Trophoblast cell (in vitro differentiated cells and primary cell): ENCODE measurements around the gene UFD1.

ENCODE experiments used
- DNase-seq, 2 donors: peaks; one replicate each; pipeline ENCODE4 v3.0.0-alpha.2; 2016
- H2AFZ ChIP-seq: 2 replicates; pipeline ENCODE4 v1.6.1; 2013; ENCODE audit warnings: low read length, moderate library complexity, mild to moderate bottlenecking; ENCODE audit not compliant: insufficient read depth, poor library complexity
- H2AK5ac ChIP-seq: 2 replicates; pipeline ENCODE4 v1.6.1; 2013; ENCODE audit warnings: mild to moderate bottlenecking, low read length
- H2BK120ac ChIP-seq: 2 replicates; pipeline ENCODE4 v1.6.1; 2013; ENCODE audit warnings: low read length, mild to moderate bottlenecking, moderate library complexity; ENCODE audit not compliant: insufficient read depth, poor library complexity
- H2BK12ac ChIP-seq: 2 replicates; pipeline ENCODE4 v1.6.1; 2013; ENCODE audit warnings: mild to moderate bottlenecking, low read length, moderate library complexity
- H2BK5ac ChIP-seq: 2 replicates; pipeline ENCODE4 v1.6.1; 2013; ENCODE audit warnings: low read length, low read depth, moderate library complexity, mild to moderate bottlenecking; ENCODE audit not compliant: poor library complexity
- H3K14ac ChIP-seq: 2 replicates; pipeline ENCODE4 v1.6.1; 2013; ENCODE audit warnings: mild to moderate bottlenecking, low read length
- H3K18ac ChIP-seq: 2 replicates; pipeline ENCODE4 v1.6.1; 2013; ENCODE audit warnings: mild to moderate bottlenecking, low read length
- H3K23ac ChIP-seq: 2 replicates; pipeline ENCODE4 v1.6.1; 2013; ENCODE audit warnings: low read length
- H3K27ac ChIP-seq: 2 replicates; pipeline ENCODE4 v1.5.1; 2013; ENCODE audit warnings: low read depth, mild to moderate bottlenecking, inconsistent platforms, low read length, moderate library complexity
- H3K27me3 ChIP-seq: 2 replicates; pipeline ENCODE4 v1.6.1; 2013; ENCODE audit warnings: inconsistent platforms, mild to moderate bottlenecking, low read length, moderate library complexity; ENCODE audit not compliant: insufficient read depth
- H3K36me3 ChIP-seq, 2 experiments: 1 replicate in 1 of 2; 2 replicates in 1 of 2; pipeline ENCODE4 v1.6.1; 2013; ENCODE audit warnings: low read length in 2 of 2, mild to moderate bottlenecking in 2 of 2, moderate library complexity in 1 of 2; ENCODE audit not compliant: insufficient read depth in 2 of 2, control insufficient read depth in 1 of 2
- H3K4ac ChIP-seq: 2 replicates; pipeline ENCODE4 v1.6.1; 2013; ENCODE audit warnings: low read depth, mild to moderate bottlenecking, low read length, moderate library complexity
- H3K4me1 ChIP-seq, 2 experiments: 1 replicate in 1 of 2; 2 replicates in 1 of 2; pipeline ENCODE4 v1.6.1; 2013; ENCODE audit warnings: low read length in 2 of 2, mild to moderate bottlenecking in 2 of 2, moderate library complexity in 1 of 2; ENCODE audit not compliant: insufficient read depth in 2 of 2, control insufficient read depth in 1 of 2
- H3K4me2 ChIP-seq: 2 replicates; pipeline ENCODE4 v1.6.1; 2013; ENCODE audit warnings: inconsistent platforms, mild to moderate bottlenecking, low read length, moderate library complexity
- H3K4me3 ChIP-seq: 2 replicates; pipeline ENCODE4 v1.5.1; 2013; ENCODE audit warnings: mild to moderate bottlenecking, low read depth, low read length, inconsistent platforms
- H3K79me1 ChIP-seq: one replicate; pipeline ENCODE4 v1.6.1; 2013; ENCODE audit warnings: low read length
- H3K79me2 ChIP-seq: 2 replicates; pipeline ENCODE4 v1.6.1; 2013; ENCODE audit warnings: low read length, mild to moderate bottlenecking; ENCODE audit not compliant: control insufficient read depth, insufficient read depth, poor library complexity
- H3K9ac ChIP-seq: 2 replicates; pipeline ENCODE4 v1.6.1; 2013; ENCODE audit warnings: mild to moderate bottlenecking, low read length
- H3K9me3 ChIP-seq: 2 replicates; pipeline ENCODE4 v1.6.1; 2013; ENCODE audit warnings: low read depth, mild to moderate bottlenecking, control low read depth, inconsistent platforms, low read length; ENCODE audit not compliant: insufficient read depth
- H4K12ac ChIP-seq: 2 replicates; pipeline ENCODE4 v1.6.1; 2013; ENCODE audit warnings: low read depth, mild to moderate bottlenecking, low read length, moderate library complexity
- H4K8ac ChIP-seq: 2 replicates; pipeline ENCODE4 v1.6.1; 2013; ENCODE audit warnings: low read depth, mild to moderate bottlenecking, low read length, moderate library complexity
- H4K91ac ChIP-seq: one replicate; pipeline ENCODE4 v1.6.1; 2013; ENCODE audit warnings: low read depth, mild to moderate bottlenecking, low read length, moderate library complexity
- WGBS: extraction: QIAGEN DNeasy Blood & Tissue Kit; methylation state at CpG from one replicate; pipeline ENCODE4 v1.1.7; 2013; ENCODE audit warnings: missing lambda C conversion rate; ENCODE audit not compliant: insufficient read length, insufficient coverage; ENCODE audit errors: extremely low coverage; 5-methylcytosine and 5-hydroxymethylcytosine counted together

The UFD1 gene

DNA sequence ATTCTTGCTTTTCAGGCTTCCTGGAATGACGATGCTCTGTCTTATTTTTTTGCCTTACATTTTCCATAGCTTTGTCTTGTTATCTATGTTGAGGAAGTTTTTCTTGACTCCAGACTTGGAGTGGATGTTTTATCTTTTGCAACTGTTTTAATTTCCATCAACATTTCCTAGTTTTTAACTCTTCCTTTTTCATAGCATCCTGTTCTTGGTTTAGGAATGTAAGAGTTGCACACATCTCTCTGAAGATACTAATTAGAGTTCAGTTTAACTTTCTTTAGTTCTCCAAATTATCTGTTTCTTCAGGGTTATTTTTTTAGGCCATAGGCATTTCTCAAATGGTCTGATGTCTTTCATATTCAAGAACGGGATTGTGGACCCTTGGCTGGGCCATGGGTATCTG, 34.8 kb upstream of the UFD1 start:
- Histone ChIP-seq H2AFZ (no peak overlapping the region), H3K79me1 (no peaks in the 10 kb centered on the region), H2AK5ac (no peak overlapping the region), H4K91ac (no peak overlapping the region), H2BK5ac (no peak overlapping the region), H3K23ac (no peak overlapping the region), H3K18ac (no peak overlapping the region), H4K12ac (no peak overlapping the region), H2BK120ac (no peak overlapping the region), H3K27ac (no peak overlapping the region), H3K27me3 (no peaks in the 10 kb centered on the region), H3K4me3 (no peak overlapping the region), H3K4me2 (no peak overlapping the region), H3K14ac (no peak overlapping the region), H3K9me3 (no peaks in the 10 kb centered on the region), H3K4me1 (no peaks in the 10 kb centered on the region), H3K9ac (no peak overlapping the region), H3K36me3 (peaks cover 34 to 44% of the 10 kb centered on the region in 2 experiments), H2BK12ac (no peak overlapping the region), H3K79me2 (no peaks in the 10 kb centered on the region), H3K4ac (no peak overlapping the region), H4K8ac (no peak overlapping the region)
- no peak for DNase-seq
- WGBS: no CpG with 5 or more reads among the region's 2 CpGs

- Histone ChIP-seq H3K14ac (no peak overlapping the region), H3K27me3 (no peaks in the 10 kb centered on the region), H2BK12ac (no peak overlapping the region), H3K79me1 (no peaks in the 10 kb centered on the region), H3K4me1 (no peaks in the 10 kb centered on the region), H2AFZ (no peak overlapping the region), H4K12ac (no peak overlapping the region), H3K9ac (no peak overlapping the region), H3K79me2 (no peaks in the 10 kb centered on the region), H2AK5ac (no peak overlapping the region), H3K23ac (no peak overlapping the region), H2BK120ac (no peak overlapping the region), H3K9me3 (no peaks in the 10 kb centered on the region), H3K36me3 (peaks cover 37 to 43% of the 10 kb centered on the region in 2 experiments), H3K27ac (no peak overlapping the region), H2BK5ac (no peak overlapping the region), H3K4me2 (no peak overlapping the region), H4K91ac (no peak overlapping the region), H3K4me3 (no peak overlapping the region), H3K18ac (no peak overlapping the region), H3K4ac (no peak overlapping the region), H4K8ac (no peak overlapping the region)
- DNase-seq: no peak
- WGBS: no CpG with 5 or more reads among the region's 2 CpGs
These were observed 31.9 kb upstream of the UFD1 start for GRCh38 chr22:19510919-19511341.

- no peak overlapping the region for H3K18ac ChIP-seq
- WGBS: no CpG with 5 or more reads among the region's 2 CpGs
- no peak overlapping the region for H3K27ac ChIP-seq
These were observed 30.9 kb upstream of the UFD1 start for GRCh38 chr22:19509923-19510322.

DNA sequence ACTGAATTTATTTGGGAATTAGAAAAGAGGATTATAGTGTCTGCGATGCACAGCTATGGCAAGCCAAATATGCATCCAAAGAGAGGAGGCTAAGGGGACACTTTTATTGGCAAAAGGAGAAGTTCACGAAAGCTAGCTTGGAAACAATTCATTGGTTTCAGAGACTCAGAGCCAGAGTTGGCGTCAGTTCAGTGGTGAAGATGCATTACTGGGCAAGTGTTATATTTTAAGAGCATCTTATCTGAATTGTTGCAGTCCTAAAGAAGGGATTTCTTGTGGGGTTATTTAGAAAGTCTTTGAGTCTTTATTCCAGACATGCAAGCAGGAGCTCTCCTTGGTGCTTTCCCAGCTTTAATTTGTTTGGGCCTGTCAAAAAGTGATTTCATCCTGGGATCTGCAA, 30.2 kb upstream of the UFD1 start:
- Histone ChIP-seq H3K4me1 (no peaks in the 10 kb centered on the region), H3K27ac (no peak overlapping the region), H2AFZ (no peak overlapping the region), H2BK12ac (no peak overlapping the region), H2BK5ac (no peak overlapping the region), H3K36me3 (peaks cover 28 to 39% of the 10 kb centered on the region in 2 experiments), H3K23ac (no peak overlapping the region), H4K8ac (no peak overlapping the region), H3K9ac (no peak overlapping the region), H2BK120ac (no peak overlapping the region), H3K4me2 (no peak overlapping the region), H3K4me3 (no peak overlapping the region), H3K14ac (no peak overlapping the region), H3K9me3 (no peaks in the 10 kb centered on the region), H3K79me2 (no peaks in the 10 kb centered on the region), H3K4ac (no peak overlapping the region), H3K27me3 (no peaks in the 10 kb centered on the region), H4K12ac (no peak overlapping the region), H4K91ac (no peak overlapping the region), H3K79me1 (no peaks in the 10 kb centered on the region), H3K18ac (no peak overlapping the region), H2AK5ac (no peak overlapping the region)
- no CpG with 5 or more reads among the region's 3 CpGs for WGBS
- no peak for DNase-seq

More at GRCh38 chr22:19509923-19510322, 30.9 kb upstream of the UFD1 start:
- Histone ChIP-seq H3K9me3 (no peaks in the 10 kb centered on the region), H4K91ac (no peak overlapping the region), H3K36me3 (peaks cover 32 to 44% of the 10 kb centered on the region in 2 experiments), H3K27me3 (no peaks in the 10 kb centered on the region), H2BK5ac (no peak overlapping the region), H3K23ac (no peak overlapping the region), H3K14ac (no peak overlapping the region), H2BK12ac (no peak overlapping the region), H3K4me3 (no peak overlapping the region), H3K79me2 (no peaks in the 10 kb centered on the region), H2AFZ (no peak overlapping the region), H3K4me1 (no peaks in the 10 kb centered on the region), H4K8ac (no peak overlapping the region), H3K4me2 (no peak overlapping the region), H2BK120ac (no peak overlapping the region), H2AK5ac (no peak overlapping the region), H3K4ac (no peak overlapping the region), H3K79me1 (no peaks in the 10 kb centered on the region), H4K12ac (no peak overlapping the region), H3K9ac (no peak overlapping the region)
- DNase-seq: no peak
